Mammary epithelial cell (primary cell): ENCODE results near the gene TSPAN9.

Experiments
- EZH2 ChIP-seq: IDR thresholded peaks from 2 replicates; pipeline ENCODE4 v1.6.1; 2012; ENCODE audit warnings: low read length, inconsistent platforms, borderline replicate concordance
- TF ChIP-seq, protein P1 (sequence below), 2 donors: IDR thresholded peaks in 1 of 2; conservative IDR thresholded peaks in 1 of 2; 2 replicates each; pipeline ENCODE4 v1.5.1; 2011 to 2012; ENCODE audit warnings: inconsistent platforms in 2 of 2, low read length in 2 of 2, mild to moderate bottlenecking in 2 of 2, control low read depth in 1 of 2, low read depth in 1 of 2; ENCODE audit not compliant: insufficient read depth in 1 of 2; ENCODE audit errors: extremely low read depth in 1 of 2

DNA sequence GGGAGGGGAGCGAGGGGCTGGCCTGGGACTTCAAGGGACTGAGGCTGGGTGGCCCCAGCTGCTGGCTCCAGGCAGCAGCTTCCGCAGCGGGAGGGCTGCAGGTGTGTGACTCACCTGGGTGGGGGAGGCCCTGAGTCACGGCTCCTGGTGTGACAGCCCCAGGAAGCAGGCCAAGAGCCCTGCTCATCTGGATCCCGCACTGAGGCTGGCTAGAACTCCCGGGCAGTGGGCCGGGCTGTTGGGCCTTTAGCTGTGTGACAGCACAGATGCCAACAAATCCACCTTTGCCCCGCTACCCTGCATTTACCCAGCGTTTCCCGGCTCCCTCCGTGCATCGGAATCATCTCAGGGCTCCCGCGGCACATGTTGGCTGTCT, 233.8 kb downstream of the TSPAN9 start:
- TF ChIP-seq, protein P1, sequence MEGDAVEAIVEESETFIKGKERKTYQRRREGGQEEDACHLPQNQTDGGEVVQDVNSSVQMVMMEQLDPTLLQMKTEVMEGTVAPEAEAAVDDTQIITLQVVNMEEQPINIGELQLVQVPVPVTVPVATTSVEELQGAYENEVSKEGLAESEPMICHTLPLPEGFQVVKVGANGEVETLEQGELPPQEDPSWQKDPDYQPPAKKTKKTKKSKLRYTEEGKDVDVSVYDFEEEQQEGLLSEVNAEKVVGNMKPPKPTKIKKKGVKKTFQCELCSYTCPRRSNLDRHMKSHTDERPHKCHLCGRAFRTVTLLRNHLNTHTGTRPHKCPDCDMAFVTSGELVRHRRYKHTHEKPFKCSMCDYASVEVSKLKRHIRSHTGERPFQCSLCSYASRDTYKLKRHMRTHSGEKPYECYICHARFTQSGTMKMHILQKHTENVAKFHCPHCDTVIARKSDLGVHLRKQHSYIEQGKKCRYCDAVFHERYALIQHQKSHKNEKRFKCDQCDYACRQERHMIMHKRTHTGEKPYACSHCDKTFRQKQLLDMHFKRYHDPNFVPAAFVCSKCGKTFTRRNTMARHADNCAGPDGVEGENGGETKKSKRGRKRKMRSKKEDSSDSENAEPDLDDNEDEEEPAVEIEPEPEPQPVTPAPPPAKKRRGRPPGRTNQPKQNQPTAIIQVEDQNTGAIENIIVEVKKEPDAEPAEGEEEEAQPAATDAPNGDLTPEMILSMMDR (conservative IDR thresholded peaks at IDR 0.05 in 1 of 2, IDR thresholded peaks at IDR 0.05 in 1 of 2; ENCODE audit: extremely low read depth in 1 of 2, insufficient read depth in 1 of 2, low read depth in 1 of 2, low read length in 2 of 2) = no peak
- no peak for TF ChIP-seq EZH2
